HG03103 (cell line): Measurements from ENCODE around the gene KLHL35.

Experiments
- ATAC-seq: cut with Tn5 transposase; IDR thresholded peaks from one replicate; pipeline ENCODE4 v1.9.1; 2021; ENCODE audit warnings: low read depth; ENCODE audit not compliant: unreplicated experiment

KLHL35 gene

GRCh38 chr11:75432911-75433321 lies at the start of gene KLHL35:
TSS of gene KLHL35 (minus strand) at chr11:75433203. CDS start at chr11:75430629, 2,574 bp downstream.
- no peak for ATAC-seq

GRCh38 chr11:75481922-75482606 lies 49.1 kb upstream of the KLHL35 start:
- ATAC-seq: no peak

- no peak for ATAC-seq
These were observed 48.4 kb upstream of the KLHL35 start for GRCh38 chr11:75481223-75481921.

DNA sequence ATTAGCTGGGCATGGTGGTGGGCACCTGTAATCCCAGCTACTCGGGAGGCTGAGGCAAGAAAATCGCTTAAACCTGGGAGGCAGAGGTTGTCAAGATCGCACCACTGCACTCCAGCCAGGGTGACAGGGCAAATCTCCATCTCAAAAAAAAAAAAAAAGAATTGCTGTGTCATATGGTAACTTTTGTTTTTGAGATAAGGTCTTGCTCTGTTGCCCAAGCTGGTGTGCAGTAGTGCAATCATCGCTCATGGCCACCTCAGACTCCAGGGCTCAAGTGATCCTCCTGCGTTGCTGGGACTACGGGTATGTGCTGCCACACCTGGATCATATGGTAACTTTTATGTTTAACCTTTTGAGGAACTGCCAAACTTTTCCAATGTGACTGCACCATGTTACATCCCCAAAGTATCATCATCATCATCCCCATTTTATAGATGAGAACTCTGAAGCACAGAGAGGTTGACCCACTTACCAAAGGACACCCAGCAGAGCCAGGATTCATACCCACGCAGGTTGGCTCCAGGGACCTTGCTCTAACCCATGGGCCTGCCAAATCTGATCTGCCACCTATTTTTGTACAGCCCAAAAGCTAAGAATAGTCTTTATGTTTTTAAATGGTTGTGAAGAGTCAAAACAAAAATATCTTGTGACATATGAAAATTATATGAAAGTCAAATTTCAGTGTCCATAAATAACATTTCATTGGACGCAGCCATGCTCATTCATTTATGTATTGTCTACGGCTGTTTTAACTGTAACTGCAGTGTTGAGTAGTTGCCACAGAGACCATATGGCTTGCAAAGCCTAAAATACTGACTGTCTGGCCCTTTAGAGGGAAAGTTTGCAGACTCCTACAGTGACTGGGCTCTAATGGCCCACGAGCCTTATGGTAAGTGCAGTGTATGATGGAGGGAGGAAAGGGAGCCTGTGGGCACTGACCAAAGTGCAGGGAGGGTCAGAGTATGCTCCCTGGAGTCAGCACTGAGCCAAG lies 47.5 kb upstream of the KLHL35 start:
- ATAC-seq: no peak

DNA sequence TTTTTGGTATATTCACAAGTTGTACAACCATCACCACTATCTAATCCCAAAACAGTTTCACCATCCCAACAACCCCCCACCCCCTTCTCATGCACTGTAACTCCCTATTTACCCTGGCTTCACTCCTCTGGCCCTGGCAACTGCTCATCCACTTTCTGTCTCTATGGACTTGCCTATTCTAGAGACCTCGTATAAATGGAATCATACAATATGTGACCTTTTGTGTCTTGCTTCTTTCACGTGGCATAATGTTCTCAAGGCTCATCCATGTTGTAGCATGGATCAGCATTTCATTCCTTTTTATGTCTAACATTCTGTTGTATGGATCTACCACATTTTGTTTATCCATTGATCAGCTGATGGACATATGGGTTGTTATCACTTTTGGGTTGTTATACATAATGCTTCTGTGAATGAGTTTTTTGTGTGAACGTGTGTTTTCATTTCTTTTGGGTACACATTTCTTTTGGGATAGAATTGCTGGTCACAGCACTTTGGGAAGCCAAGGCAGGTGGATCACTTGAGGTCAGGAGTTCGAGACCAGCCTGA lies 46.7 kb upstream of the KLHL35 start:
- ATAC-seq: no peak

GRCh38 chr11:75478783-75479596 lies 46.0 kb upstream of the KLHL35 start:
- no peak for ATAC-seq

- ATAC-seq: no peak
These were observed 44.6 kb upstream of the KLHL35 start for GRCh38 chr11:75477614-75477935.

DNA sequence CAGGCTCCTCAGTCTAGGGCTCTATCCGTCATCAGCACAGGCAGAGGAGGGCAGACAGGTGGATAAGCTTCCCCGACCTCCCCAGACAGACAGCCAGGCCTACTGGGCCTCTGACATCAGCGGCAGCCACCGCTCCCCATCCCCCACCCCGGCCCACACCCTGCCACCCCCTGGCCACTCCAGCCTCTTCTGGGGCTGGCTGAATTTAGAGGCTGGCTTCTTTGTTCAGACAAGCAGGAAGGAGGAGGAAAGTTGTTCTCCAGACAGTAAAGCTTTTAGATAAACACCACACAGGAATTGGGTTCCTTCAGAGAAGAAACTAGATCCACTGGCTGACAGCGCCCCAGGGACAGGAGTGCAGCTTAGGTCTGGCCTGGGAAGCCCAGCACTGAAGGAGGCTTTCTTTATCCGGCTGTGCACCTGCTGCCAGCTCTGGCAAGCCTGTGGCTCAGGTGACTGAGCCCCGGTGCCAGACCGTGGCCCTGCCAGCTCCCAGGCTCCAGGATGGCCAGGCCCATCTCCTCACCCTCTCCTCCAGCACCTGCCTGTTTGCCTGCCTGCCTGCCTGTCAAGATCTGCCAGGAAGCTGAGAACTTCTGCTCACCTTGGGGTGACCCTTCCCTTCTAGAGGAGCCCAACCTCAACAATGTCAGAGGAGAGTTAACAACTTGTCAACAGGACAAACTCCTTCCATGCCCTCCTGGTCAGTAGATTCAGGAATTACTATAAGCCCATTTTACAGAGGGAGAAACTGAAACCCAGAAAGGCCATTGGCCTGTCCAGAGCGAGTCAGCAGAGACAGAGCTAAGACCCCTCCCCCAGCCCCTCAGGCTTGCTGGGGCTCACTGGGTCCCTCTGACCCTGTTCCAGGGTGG lies 44.0 kb upstream of the KLHL35 start:
- no peak for ATAC-seq

- no peak for ATAC-seq
These were observed 43.0 kb upstream of the KLHL35 start for GRCh38 chr11:75475767-75476650.

GRCh38 chr11:75474878-75475766 lies 42.1 kb upstream of the KLHL35 start:
- no peak for ATAC-seq

DNA sequence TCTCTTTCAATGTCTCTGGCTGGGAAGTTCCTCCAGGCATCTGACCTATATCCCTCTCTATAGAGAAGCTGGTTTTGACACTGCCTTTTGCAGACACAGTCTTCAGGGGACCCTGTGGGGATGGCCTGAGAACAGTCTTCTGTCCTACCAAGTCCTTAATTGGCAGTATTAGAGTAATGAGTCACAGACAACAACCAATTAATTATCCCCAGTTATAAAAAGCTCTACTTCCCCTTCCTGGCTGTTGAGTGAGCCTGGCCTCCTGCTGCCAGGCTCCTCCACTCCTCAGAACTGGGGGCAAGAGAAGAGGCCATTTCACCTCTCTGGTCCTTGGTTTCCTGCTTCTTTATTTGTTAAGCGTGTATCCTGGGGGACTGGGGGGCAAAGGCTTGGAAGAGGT lies 41.2 kb upstream of the KLHL35 start:
- no peak for ATAC-seq

DNA sequence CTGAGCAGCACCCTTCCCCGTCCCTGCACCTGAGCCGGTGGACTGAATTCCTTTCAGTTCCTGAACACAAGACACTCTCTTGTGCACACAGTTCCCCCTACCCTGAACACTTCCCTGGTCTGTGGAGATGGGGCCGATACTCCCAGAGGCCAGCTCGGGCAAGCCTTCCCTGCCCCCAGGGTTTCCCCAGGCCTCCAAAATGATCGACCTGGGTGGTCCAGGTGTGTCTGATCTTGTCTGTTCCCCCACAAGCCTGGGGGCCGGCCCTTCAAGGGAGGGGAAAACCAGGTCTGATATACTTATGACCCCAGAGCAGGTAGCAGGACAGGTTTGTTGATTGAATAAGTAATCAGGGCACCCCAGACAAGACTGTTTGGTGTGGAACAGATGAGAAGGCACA lies 40.7 kb upstream of the KLHL35 start:
- no peak for ATAC-seq

GRCh38 chr11:75472081-75472732 lies 39.2 kb upstream of the KLHL35 start:
- ATAC-seq: no peak

GRCh38 chr11:75471176-75471973 lies 38.4 kb upstream of the KLHL35 start:
- no peak for ATAC-seq

- ATAC-seq: no peak
These were observed 37.6 kb upstream of the KLHL35 start for GRCh38 chr11:75470476-75471080.
